Measurements from ENCODE around the gene AIRE.

DNA sequence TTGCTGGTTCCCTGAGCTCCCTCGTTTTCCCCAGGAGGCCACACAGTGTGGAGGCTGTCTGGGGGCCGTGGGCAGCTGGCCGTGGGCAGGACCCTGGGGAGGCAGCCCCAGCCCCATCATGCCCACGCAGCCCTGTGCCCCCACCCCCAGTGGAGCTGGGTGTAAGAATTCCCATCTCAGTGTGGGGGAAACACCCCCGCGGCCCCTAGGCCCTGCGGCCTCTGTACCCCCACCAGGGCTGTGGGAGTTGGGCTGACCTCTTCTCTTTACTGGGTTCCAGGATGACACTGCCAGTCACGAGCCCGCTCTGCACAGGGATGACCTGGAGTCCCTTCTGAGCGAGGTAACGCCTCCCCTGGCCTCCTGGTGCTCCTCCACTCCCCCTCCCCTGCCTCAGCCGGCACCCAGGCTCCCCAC, 10.4 kb downstream of the AIRE start:
- TF ChIP-seq, protein P1, sequence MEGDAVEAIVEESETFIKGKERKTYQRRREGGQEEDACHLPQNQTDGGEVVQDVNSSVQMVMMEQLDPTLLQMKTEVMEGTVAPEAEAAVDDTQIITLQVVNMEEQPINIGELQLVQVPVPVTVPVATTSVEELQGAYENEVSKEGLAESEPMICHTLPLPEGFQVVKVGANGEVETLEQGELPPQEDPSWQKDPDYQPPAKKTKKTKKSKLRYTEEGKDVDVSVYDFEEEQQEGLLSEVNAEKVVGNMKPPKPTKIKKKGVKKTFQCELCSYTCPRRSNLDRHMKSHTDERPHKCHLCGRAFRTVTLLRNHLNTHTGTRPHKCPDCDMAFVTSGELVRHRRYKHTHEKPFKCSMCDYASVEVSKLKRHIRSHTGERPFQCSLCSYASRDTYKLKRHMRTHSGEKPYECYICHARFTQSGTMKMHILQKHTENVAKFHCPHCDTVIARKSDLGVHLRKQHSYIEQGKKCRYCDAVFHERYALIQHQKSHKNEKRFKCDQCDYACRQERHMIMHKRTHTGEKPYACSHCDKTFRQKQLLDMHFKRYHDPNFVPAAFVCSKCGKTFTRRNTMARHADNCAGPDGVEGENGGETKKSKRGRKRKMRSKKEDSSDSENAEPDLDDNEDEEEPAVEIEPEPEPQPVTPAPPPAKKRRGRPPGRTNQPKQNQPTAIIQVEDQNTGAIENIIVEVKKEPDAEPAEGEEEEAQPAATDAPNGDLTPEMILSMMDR (IDR thresholded peaks at IDR 0.05): no peak
- TF ChIP-seq POLR2A (IDR thresholded peaks at IDR 0.05) (no peak), EP300 (IDR thresholded peaks at IDR 0.05) (no peak), POLR2AphosphoS5 (IDR thresholded peaks at IDR 0.05) (no peak)

All from upper lobe of left lung (tissue), 4 donors.